ENCODE measurements around the gene FRMD4A.

GRCh38 chr10:13686331-13686752 lies 644.4 kb downstream of the FRMD4A start:
- TF ChIP-seq CTCF (IDR thresholded peaks at IDR 0.05) (no peak), POLR2A (IDR thresholded peaks at IDR 0.05) (no peak)

Measured in testis (tissue), 2 donors.